ENCODE data around the gene B4GALT4.
"Not testable (repeated sequence)": the region's sequence is repeated elsewhere in the genome, so short reads cannot be mapped to it uniquely, and the experiment has no call there.

B4GALT4 gene

GRCh38 chr3:119245778-119246177 lies 5.1 kb upstream of the B4GALT4 start:
- no peak overlapping the region for H3K4me3 ChIP-seq (ENCODE audit: low read depth, low read length)
- in situ Hi-C loops (cut with HindIII; ENCODE audit: low sequenced_read_pairs): no loop called here
- no peak for TF ChIP-seq CTCF (IDR thresholded peaks at IDR 0.05; ENCODE audit: low read depth, low read length, missing control alignments)
- no peak for DNase-seq (ENCODE audit: low read depth)

- no peak for DNase-seq (ENCODE audit: low read depth)
- no peak for TF ChIP-seq CTCF (IDR thresholded peaks at IDR 0.05; ENCODE audit: low read depth, low read length, missing control alignments)
- no peak overlapping the region for H3K4me3 ChIP-seq (ENCODE audit: low read depth, low read length)
Measured at GRCh38 chr3:119243712-119244111, 3.0 kb upstream of the B4GALT4 start.

GRCh38 chr3:119243058-119243529 lies 2.4 kb upstream of the B4GALT4 start:
- H3K4me3 ChIP-seq (ENCODE audit: low read depth, low read length); in situ Hi-C loops (cut with HindIII; ENCODE audit: low sequenced_read_pairs); DNase-seq (ENCODE audit: low read depth): not testable (repeated sequence)

More at GRCh38 chr3:119243712-119244111, 3.0 kb upstream of the B4GALT4 start:
- in situ Hi-C loops (cut with HindIII; ENCODE audit: low sequenced_read_pairs): no loop called here

GRCh38 chr3:119242387-119243057 lies 1.8 kb upstream of the B4GALT4 start:
- DNase-seq (ENCODE audit: low read depth); H3K4me3 ChIP-seq (ENCODE audit: low read depth, low read length); in situ Hi-C loops (cut with HindIII; ENCODE audit: low sequenced_read_pairs): not testable (repeated sequence)

GRCh38 chr3:119240101-119240590 lies 532 bp downstream of the B4GALT4 start:
- DNase-seq (ENCODE audit: low read depth): no peak
- in situ Hi-C loops (cut with HindIII; ENCODE audit: low sequenced_read_pairs): no loop called here

GRCh38 chr3:119239206-119239820 lies 1.4 kb downstream of the B4GALT4 start:
- DNase-seq (ENCODE audit: low read depth): no peak
- in situ Hi-C loops (cut with HindIII; ENCODE audit: low sequenced_read_pairs): no loop called here
- no peak for TF ChIP-seq CTCF (IDR thresholded peaks at IDR 0.05; ENCODE audit: low read depth, low read length, missing control alignments)
- H3K4me3 ChIP-seq (ENCODE audit: low read depth, low read length): peak overlapping the region; percentile 61

More at GRCh38 chr3:119240101-119240590, 532 bp downstream of the B4GALT4 start:
- peak overlapping the region; percentile 61 for H3K4me3 ChIP-seq (ENCODE audit: low read depth, low read length)
- TF ChIP-seq CTCF (IDR thresholded peaks at IDR 0.05; ENCODE audit: low read depth, low read length, missing control alignments): no peak

GRCh38 chr3:119238363-119238762 lies 2.3 kb downstream of the B4GALT4 start:
- in situ Hi-C loops (cut with HindIII; ENCODE audit: low sequenced_read_pairs): no loop called here
- TF ChIP-seq CTCF (IDR thresholded peaks at IDR 0.05; ENCODE audit: low read depth, low read length, missing control alignments): no peak
- H3K4me3 ChIP-seq (ENCODE audit: low read depth, low read length): no peak overlapping the region
- no peak for DNase-seq (ENCODE audit: low read depth)

Data from astrocyte of the cerebellum (primary cell).